GM21367 (cell line): ENCODE results near the gene GRK4.
A peak's percentile ranks its signal among the peaks of the same experiment; 100 is the strongest.
"Not testable (repeated sequence)": the region's sequence is repeated elsewhere in the genome, so short reads cannot be mapped to it uniquely, and the experiment has no call there.

Source experiments
- ATAC-seq: cut with Tn5 transposase; IDR thresholded peaks from one replicate; pipeline ENCODE4 v1.9.1; 2021; ENCODE audit not compliant: unreplicated experiment

GRK4 gene

GRCh38 chr4:2930758-2931511 is 32.4 kb upstream of the GRK4 start:
- ATAC-seq: no peak

GRCh38 chr4:2931512-2932301 is 31.7 kb upstream of the GRK4 start:
- peak; percentile 33 for ATAC-seq

GRCh38 chr4:2932321-2932950 is 30.9 kb upstream of the GRK4 start:
- ATAC-seq: no peak

GRCh38 chr4:2932951-2933565 is 30.3 kb upstream of the GRK4 start:
- ATAC-seq: no peak

GRCh38 chr4:2933566-2934076 is 29.8 kb upstream of the GRK4 start:
- no peak for ATAC-seq

- no peak for ATAC-seq
Measured at GRCh38 chr4:2934077-2934812, 29.1 kb upstream of the GRK4 start.

- ATAC-seq: peak; percentile 35
Measured at GRCh38 chr4:2934813-2935761, 28.3 kb upstream of the GRK4 start.

GRCh38 chr4:2935762-2936743 is 27.3 kb upstream of the GRK4 start:
- no peak for ATAC-seq

- no peak for ATAC-seq
Measured at GRCh38 chr4:2936773-2937145, 26.6 kb upstream of the GRK4 start.

- ATAC-seq: no peak
Measured at GRCh38 chr4:2937146-2937857, 26.1 kb upstream of the GRK4 start.

- no peak for ATAC-seq
Measured at GRCh38 chr4:2937986-2938385, 25.4 kb upstream of the GRK4 start.

- ATAC-seq: not testable (repeated sequence)
Measured at GRCh38 chr4:2938411-2938810, 25.0 kb upstream of the GRK4 start.

- ATAC-seq: no peak
Measured at GRCh38 chr4:2938906-2939305, 24.5 kb upstream of the GRK4 start.

GRCh38 chr4:2939383-2940243 is 23.8 kb upstream of the GRK4 start:
- no peak for ATAC-seq

GRCh38 chr4:2940267-2941137 is 22.9 kb upstream of the GRK4 start:
- no peak for ATAC-seq
